HFF-Myc (cell line): ENCODE data around the gene UBE2E1.

Experiments used
- DNase-seq: peaks from one replicate; pipeline ENCODE4 v3.0.0-alpha.2; 2011; ENCODE audit warnings: low read depth; ENCODE audit errors: extremely low read depth
- H3K4me3 ChIP-seq: replicated peaks from 2 replicates; pipeline ENCODE4 v1.5.1; 2011; ENCODE audit warnings: low read depth, mild to moderate bottlenecking, control low read depth, low read length
- TF ChIP-seq, protein P1 (sequence below): IDR thresholded peaks from 2 replicates; pipeline ENCODE4 v1.5.1; 2012; ENCODE audit warnings: mild to moderate bottlenecking, low read depth, low read length, control low read depth; ENCODE audit errors: missing control alignments

Gene UBE2E1

DNA sequence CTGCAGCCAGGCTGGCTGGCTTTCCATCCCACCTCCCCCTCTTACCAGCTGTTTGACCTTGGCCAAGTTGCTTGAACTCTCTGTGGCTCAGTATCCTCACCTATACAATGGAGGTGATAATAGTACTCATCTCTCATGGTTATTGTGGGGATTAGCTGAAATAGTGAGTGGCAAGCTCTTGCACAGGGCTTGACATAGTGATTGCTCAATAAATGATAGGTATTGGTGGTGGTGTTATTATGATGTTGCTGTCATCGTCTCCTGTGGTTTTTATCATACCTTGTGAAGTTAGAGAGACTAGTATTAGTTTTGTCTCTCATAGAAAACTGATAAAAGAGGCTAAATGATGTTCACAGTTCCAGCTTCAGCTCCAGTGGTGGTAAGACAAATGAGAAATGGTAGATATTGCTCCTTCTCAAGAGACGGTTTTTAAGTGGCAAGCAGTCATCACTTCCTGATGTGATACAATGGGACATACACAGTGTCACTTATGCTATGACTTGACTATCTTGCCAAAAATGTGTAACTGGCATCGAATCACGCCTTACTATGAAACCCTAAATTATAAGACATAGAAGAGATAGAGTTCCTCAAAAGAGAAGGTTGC lies 12.1 kb upstream of the UBE2E1 start:
- H3K4me3 ChIP-seq: no peak overlapping the region
- TF ChIP-seq, protein P1, sequence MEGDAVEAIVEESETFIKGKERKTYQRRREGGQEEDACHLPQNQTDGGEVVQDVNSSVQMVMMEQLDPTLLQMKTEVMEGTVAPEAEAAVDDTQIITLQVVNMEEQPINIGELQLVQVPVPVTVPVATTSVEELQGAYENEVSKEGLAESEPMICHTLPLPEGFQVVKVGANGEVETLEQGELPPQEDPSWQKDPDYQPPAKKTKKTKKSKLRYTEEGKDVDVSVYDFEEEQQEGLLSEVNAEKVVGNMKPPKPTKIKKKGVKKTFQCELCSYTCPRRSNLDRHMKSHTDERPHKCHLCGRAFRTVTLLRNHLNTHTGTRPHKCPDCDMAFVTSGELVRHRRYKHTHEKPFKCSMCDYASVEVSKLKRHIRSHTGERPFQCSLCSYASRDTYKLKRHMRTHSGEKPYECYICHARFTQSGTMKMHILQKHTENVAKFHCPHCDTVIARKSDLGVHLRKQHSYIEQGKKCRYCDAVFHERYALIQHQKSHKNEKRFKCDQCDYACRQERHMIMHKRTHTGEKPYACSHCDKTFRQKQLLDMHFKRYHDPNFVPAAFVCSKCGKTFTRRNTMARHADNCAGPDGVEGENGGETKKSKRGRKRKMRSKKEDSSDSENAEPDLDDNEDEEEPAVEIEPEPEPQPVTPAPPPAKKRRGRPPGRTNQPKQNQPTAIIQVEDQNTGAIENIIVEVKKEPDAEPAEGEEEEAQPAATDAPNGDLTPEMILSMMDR: no peak
- DNase-seq: no peak

DNA sequence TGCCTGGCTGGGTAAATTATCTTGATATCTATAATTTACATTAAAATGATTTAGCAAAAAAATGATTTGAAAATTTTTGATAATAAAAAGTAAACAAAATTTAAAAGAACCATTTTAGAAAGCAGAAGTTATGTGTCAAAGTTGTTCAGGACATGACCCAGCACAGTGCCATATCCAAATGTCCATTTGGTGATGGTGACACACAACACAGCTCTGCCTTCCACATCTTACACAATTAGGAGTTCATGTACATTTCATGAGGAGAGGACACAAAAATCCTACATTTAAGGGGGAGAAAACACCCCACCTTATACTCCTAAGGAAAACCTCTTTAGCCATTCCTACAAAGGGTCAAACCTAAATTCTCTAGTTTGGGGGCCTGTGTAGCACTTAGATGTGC lies 10.7 kb upstream of the UBE2E1 start:
- H3K4me3 ChIP-seq: no peak overlapping the region
- TF ChIP-seq, protein P1: no peak
- DNase-seq: no peak

DNA sequence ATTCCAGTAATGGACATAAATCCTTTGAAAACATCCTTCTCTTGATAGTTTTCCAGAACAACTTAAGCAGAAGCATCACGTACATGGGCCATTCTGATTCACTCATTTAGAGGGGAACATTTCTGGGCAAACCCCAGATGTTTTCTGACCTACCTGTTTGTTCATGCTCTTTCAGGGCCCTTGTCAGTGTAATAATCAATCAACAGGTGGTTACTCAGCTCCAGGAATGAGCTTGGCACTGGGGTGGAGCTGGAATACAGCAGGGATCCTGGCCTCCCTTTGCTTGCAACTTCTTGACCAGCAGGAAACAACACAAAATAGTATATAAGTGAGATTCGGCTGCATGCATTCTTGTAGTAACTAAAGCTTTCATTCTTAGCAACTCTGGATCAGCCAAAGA lies 9.2 kb upstream of the UBE2E1 start:
- DNase-seq: no peak
- TF ChIP-seq, protein P1: no peak
- no peak overlapping the region for H3K4me3 ChIP-seq

DNA sequence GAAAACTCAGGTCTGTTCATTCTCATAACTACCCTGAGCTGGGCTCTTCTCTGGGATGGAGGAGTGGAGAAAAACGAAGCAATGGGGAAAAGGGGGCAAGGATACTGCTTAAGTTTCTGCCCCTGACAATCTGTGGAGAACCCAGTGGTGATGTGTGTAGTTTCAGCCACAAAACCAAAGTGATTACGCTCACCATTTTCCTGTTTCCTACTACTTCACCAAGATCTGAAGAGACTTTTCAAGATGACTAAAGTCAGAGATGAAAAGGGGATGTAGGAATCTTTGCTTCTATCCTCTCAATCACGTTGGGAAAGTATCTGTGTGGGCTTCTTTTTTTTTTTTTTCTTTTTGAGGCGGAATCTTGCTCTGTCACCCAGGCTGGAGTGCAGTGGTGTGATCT lies 8.3 kb upstream of the UBE2E1 start:
- TF ChIP-seq, protein P1: no peak
- H3K4me3 ChIP-seq: no peak overlapping the region
- DNase-seq: no peak

DNA sequence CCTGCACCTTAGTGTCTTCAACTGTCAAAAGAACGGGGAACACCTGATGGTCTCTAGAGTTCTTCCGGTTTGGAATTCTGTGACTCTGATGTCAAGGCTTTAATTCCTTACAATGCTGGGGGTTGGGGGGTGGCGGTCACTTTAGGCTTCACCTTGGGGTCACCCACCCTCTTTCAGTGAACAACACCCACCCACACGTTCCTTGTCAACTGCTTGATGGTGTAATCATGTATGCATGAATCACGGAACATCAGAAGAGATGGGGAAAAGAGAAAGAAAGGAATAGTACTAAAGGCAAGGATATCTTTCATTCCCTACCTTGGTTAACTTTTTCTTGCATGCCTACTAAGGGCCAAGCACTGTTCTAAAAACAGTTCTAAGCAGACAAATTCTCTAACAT lies 7.3 kb upstream of the UBE2E1 start:
- no peak for DNase-seq
- H3K4me3 ChIP-seq: no peak overlapping the region
- TF ChIP-seq, protein P1: no peak

DNA sequence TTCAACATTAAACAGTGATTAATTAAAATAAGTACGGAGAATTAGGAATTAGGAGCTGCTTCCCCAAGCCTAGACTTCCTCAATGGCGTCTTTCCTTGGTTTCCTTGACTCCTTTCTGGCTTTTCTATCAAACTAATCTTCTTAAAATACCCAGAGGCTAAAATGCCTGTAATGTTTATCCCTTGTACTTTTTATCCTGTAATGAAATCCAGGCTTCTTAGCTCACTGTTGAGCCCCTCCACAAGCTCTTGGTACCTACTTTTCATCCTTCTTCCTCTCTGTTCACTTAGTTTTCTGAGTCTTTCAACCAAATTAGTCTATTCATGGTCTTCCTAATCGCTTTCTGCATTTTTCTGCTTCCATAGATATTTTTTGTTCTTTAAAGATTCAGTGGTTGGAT lies 6.9 kb upstream of the UBE2E1 start:
- DNase-seq: no peak
- TF ChIP-seq, protein P1: no peak
- no peak overlapping the region for H3K4me3 ChIP-seq

DNA sequence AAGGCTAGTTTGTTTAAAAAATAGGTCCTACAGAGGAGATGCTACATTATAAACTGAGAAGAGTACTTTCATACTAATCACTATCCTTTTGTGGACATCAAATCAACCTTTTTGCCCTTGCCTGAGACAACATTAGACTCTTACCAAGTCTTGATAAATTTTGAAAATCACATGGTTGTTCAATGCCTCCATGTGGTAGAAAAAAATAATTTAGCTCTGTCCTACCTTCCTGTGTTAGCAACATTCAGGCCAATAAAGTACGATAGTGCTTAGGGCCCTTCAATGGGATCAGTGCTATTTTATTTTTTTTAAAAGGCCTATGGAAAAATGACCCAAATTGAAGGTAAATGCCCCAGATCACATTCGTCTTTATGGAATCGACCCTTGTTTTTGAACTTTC lies 5.0 kb upstream of the UBE2E1 start:
- TF ChIP-seq, protein P1: no peak
- no peak for DNase-seq
- H3K4me3 ChIP-seq: no peak overlapping the region
